GM21447 (cell line): ENCODE measurements around the gene LHPP.
A peak's percentile ranks its signal among the peaks of the same experiment; 100 is the strongest.

Experiments
- ATAC-seq: cut with Tn5 transposase; IDR thresholded peaks from one replicate; pipeline ENCODE4 v1.9.1; 2021; ENCODE audit not compliant: unreplicated experiment

Gene LHPP

GRCh38 chr10:124637746-124638145, 176.1 kb downstream of the LHPP start:
- ATAC-seq = no peak

- ATAC-seq = no peak
Observed at GRCh38 chr10:124639206-124639605, 177.6 kb downstream of the LHPP start.

GRCh38 chr10:124639646-124640045, 178.0 kb downstream of the LHPP start:
- no peak for ATAC-seq

DNA sequence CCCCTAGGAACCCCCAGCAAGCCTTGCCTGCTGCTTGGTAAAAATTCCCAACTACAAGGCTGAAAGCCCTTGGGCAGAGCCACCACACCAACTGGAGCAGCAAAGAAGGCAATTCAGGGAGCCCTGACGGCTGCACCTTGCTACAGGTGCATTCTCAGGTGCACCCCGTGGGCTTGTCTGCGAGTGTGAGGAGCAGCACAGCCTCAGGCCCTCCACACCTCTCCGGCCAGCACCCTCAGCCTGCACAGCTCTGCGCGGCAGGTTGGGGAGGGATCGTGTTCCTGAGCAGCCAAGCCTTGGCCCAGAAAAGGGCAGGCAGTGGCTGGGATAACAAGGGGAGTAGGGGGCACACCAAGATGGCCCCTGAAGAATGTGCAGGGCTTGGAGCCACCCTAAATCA, 178.4 kb downstream of the LHPP start:
- ATAC-seq = no peak

DNA sequence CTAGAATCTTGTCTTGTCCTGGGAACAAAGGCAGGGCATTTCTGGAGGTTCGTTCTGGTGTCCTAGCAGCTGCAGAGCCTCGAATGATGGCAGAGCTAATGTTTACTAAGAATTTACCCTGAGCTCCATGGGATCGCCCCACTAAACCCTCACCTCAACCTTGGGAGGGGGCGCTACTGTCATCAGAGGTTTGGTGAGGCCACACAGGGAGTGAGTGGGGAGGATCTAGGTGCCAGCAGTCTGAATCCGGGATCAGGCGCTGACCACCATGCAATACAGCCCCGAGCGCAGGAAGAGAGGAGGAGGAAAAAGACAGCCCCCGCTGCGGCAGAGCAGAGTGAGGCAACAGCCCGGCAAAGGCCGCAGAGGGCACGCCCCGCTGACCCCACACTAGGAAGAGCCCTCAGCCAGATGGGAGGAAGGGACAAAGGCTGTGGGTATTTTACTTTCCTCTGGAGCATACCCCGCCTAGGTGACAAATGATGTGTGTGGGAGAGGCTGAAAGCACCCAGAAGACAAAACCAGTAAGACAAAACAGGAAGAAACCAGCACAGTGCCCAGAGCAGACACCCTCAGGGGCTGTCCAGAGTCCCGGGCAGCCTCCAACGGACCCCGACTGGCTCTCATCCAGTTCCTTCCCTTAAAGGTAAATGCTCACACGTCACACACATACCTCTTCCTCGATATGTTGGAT, 179.1 kb downstream of the LHPP start:
- peak; percentile 62 for ATAC-seq

GRCh38 chr10:124641282-124642087, 179.9 kb downstream of the LHPP start:
- ATAC-seq = peak; percentile 64

- ATAC-seq = no peak
Observed at GRCh38 chr10:124642088-124642710, 180.6 kb downstream of the LHPP start.

GRCh38 chr10:124643330-124644009, 181.8 kb downstream of the LHPP start:
- no peak for ATAC-seq

DNA sequence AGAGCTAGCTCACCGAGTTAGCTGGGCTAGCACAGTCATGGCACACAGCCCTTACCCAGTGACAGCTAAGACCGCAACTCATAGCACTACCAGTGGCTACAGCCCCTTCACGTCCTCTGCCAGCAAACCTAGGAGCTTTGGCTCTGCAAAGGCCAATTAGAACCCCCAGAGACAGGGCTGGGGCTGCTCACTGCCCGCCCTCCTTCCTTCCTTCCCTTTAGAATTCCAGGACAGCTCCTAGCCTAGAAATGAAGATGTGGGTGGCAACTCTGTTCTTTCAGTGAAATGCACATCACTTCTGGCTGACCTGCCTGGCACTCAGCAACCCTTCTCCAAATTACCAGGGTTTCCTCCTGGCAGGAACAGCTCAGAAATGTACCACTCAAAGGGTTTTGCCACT, 182.6 kb downstream of the LHPP start:
- no peak for ATAC-seq

DNA sequence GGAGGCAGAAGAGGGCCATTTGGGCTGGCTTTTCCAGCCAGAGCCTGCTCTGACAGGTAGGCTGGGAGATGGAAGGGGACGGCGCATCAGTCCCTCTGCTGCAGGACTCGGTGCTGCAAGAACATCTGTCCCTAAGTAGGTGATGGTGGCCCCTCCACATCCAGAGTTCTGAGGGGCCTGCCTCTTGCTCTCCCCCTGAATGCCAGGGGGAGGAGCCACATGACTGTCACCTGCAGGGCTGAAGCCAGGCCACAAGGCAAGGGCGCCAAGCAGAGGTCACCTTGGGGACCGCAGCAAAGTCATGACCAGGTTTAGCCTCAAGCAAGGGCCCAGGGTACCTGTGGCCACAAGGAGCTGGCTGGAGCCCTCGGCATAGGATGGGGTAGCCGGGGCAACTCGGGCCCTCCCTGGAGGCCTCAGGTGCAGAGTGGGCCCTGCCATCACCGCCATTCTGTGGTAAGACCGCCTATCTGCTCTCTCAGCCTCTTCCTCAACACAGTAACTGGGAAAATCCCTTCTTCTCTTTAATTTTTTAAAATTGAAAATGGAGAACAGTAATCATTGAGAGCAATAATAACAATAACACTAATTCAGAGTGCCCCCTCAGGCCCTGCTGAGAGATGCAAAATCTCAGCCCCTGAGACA, 183.3 kb downstream of the LHPP start:
- ATAC-seq = no peak

DNA sequence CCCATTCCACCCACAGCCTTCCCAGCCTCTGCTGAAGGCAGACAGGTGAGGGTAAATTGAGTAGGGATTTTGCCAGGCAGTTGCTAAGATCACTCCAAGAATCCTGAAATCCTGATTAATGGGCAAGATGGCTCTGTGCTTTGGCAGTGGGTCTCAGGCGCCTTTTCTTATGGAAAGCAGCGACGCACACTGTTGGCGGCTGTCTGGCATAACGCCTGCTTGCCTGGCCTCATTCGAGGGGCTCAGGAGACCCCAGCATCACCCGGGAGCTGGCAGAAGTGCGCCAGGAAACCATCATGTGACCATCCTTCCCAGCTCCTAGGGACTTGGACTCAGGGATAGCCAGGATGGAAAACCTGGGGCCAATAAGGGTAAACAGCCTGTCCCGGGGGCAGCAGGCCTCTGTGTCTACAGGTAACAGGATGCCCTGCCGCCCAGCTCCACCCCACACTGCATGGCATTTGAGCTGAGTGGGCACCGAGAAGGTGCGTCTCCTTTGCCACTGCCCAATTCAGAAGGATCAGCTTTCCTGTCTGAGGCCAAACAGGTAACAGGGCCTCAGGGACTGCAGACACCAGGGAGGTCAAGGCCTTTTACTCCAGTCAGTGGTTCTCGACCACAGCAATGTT, 184.0 kb downstream of the LHPP start:
- no peak for ATAC-seq

GRCh38 chr10:124646483-124647352, 185.1 kb downstream of the LHPP start:
- no peak for ATAC-seq

GRCh38 chr10:124647421-124648130, 186.0 kb downstream of the LHPP start:
- ATAC-seq = peak; percentile 71

DNA sequence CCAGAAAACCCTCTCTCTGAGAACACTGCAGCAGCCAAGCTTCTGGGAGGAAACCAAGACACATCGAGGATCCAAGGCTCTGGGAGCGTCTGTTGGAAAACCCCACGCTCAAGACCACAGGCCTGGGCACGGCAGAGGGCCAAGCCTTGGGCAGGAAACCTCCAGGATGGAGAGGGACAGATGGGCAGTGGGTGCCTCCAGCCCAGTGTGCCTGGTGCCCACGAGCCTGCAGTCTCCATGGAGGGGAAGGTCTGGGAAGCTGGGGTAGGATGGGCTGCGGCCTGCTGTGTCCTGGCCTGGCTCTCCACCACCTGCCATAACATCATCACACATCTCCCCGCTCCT, 186.5 kb downstream of the LHPP start:
- no peak for ATAC-seq

- ATAC-seq = no peak
Observed at GRCh38 chr10:124648738-124649137, 187.1 kb downstream of the LHPP start.

- no peak for ATAC-seq
Observed at GRCh38 chr10:124649214-124649613, 187.6 kb downstream of the LHPP start.

- ATAC-seq = no peak
Observed at GRCh38 chr10:124650263-124650662, 188.6 kb downstream of the LHPP start.

- ATAC-seq = no peak
Observed at GRCh38 chr10:124650820-124651401, 189.3 kb downstream of the LHPP start.
